HUES48 (cell line): ENCODE measurements around the gene OAS3.

ENCODE experiments used
- H3K27ac ChIP-seq: one replicate; pipeline ENCODE4 v1.7.0; 2013; ENCODE audit warnings: low read depth, low read length, inconsistent platforms
- H3K27me3 ChIP-seq: 2 replicates; pipeline ENCODE4 v1.6.1; 2013; ENCODE audit warnings: mild to moderate bottlenecking, low read length; ENCODE audit not compliant: control insufficient read depth, insufficient read depth
- H3K36me3 ChIP-seq: 2 replicates; pipeline ENCODE4 v1.6.1; 2013; ENCODE audit warnings: low read length; ENCODE audit not compliant: control insufficient read depth, insufficient read depth
- H3K4me1 ChIP-seq: 2 replicates; pipeline ENCODE4 v1.6.1; 2013; ENCODE audit warnings: mild to moderate bottlenecking, low read length; ENCODE audit not compliant: control insufficient read depth, insufficient read depth
- H3K4me3 ChIP-seq: 2 replicates; pipeline ENCODE4 v1.5.1; 2013; ENCODE audit warnings: mild to moderate bottlenecking, low read depth, low read length
- H3K9ac ChIP-seq: 2 replicates; pipeline ENCODE4 v1.6.1; 2013; ENCODE audit warnings: mild to moderate bottlenecking, low read depth, low read length, moderate library complexity
- H3K9me3 ChIP-seq: 2 replicates; pipeline ENCODE4 v1.6.1; 2013; ENCODE audit warnings: low read length; ENCODE audit not compliant: control insufficient read depth, insufficient read depth

The OAS3 gene

DNA sequence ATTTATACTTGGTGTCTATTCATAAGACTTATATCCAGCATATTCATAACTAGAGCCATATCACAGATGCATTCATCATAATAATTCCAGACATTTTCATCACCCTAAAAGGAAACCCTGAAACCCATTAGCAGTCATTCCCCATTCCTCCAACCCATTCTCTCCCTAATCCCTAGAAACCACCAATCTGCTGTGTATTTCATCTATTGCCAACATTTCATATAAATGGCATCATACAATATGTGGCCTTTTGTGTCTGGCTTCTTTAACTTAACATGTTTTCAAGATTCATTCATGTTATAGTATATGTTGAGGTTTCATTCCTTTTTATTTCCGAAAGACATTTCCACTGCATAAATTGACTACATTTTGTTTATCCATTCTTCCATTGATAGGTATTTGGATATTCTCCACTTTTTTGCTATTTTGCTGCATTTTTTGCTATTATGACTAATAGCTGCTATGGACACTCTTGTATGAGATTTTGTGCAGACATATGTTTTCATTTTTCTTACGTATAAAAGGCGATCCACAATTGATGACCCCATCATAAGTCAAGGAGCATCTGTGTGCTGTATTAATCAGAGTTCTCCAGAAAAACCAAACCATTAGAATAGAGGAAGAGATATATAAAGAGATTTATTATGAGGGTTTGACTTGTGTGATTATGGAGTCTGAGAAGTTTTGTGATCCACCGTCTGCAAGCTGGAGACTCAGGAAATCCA is 34.9 kb downstream of the OAS3 start:
- H3K36me3 ChIP-seq: no peaks in the 10 kb centered on the region
- no peak overlapping the region for H3K27ac ChIP-seq
- no peaks in the 10 kb centered on the region for H3K27me3 ChIP-seq
- no peaks in the 10 kb centered on the region for H3K9me3 ChIP-seq
- no peak overlapping the region for H3K9ac ChIP-seq
- no peak overlapping the region for H3K4me3 ChIP-seq
- no peaks in the 10 kb centered on the region for H3K4me1 ChIP-seq

GRCh38 chr12:112973818-112974231 is 35.6 kb downstream of the OAS3 start:
- no peak overlapping the region for H3K4me3 ChIP-seq
- no peak overlapping the region for H3K27ac ChIP-seq
- no peaks in the 10 kb centered on the region for H3K9me3 ChIP-seq
- no peak overlapping the region for H3K9ac ChIP-seq
- no peaks in the 10 kb centered on the region for H3K27me3 ChIP-seq
- H3K36me3 ChIP-seq: no peaks in the 10 kb centered on the region
- no peaks in the 10 kb centered on the region for H3K4me1 ChIP-seq

- Histone ChIP-seq H3K36me3 (no peaks in the 10 kb centered on the region), H3K27ac (no peak overlapping the region), H3K9ac (no peak overlapping the region), H3K9me3 (no peaks in the 10 kb centered on the region), H3K4me1 (no peaks in the 10 kb centered on the region), H3K4me3 (no peak overlapping the region), H3K27me3 (no peaks in the 10 kb centered on the region)
Measured at GRCh38 chr12:112974904-112975303, 36.6 kb downstream of the OAS3 start.

- Histone ChIP-seq H3K9ac (no peak overlapping the region), H3K27ac (no peak overlapping the region)
Measured at GRCh38 chr12:112977139-112977538, 38.9 kb downstream of the OAS3 start.

GRCh38 chr12:112977641-112978040 is 39.4 kb downstream of the OAS3 start:
- H3K27me3 ChIP-seq: no peaks in the 10 kb centered on the region
- H3K36me3 ChIP-seq: no peaks in the 10 kb centered on the region
- H3K27ac ChIP-seq: no peak overlapping the region
- no peak overlapping the region for H3K4me3 ChIP-seq
- no peaks in the 10 kb centered on the region for H3K4me1 ChIP-seq
- H3K9me3 ChIP-seq: no peaks in the 10 kb centered on the region
- no peak overlapping the region for H3K9ac ChIP-seq

More at GRCh38 chr12:112977139-112977538, 38.9 kb downstream of the OAS3 start:
- no peaks in the 10 kb centered on the region for H3K27me3 ChIP-seq
- no peaks in the 10 kb centered on the region for H3K9me3 ChIP-seq
- no peaks in the 10 kb centered on the region for H3K4me1 ChIP-seq
- no peaks in the 10 kb centered on the region for H3K36me3 ChIP-seq
- no peak overlapping the region for H3K4me3 ChIP-seq

DNA sequence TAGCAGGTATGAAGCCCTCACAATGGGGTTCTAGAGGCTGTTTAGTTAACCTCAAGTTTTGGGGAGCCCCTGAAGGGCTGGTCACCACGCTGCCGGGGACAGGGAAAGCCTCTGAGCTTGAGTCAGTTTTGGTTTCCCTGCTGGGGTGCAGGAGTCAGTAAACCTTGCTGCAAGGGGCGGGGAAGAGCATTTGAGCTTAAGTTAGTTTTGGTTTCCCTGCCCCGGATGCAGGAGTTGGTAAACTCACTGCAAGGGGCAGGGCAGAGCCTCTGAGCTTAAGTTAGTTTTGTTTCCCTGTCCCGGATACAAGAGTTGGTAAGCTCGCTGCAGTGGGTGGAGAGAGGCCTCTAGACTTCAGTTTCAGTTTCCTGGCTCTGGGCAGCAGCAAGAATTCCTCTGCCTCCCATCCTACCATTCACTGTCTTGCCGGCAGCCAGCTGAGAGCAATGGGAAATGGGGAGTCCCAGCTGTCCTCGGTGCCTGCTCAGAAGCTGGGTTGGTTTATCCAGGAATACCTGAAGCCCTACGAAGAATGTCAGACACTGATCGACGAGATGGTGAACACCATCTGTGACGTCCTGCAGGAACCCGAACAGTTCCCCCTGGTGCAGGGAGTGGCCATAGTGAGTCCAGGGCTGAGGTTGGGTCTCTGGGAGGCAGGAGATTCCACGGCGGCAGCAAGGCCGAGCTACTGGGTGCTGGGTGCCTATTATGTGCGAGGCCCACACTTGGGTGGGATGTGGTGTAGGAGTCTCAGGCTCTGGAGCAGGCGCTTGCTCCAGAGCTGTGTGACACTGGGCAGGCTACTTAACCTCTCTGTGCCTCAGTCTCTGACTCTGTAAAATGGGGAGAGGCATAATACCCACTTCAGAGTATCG is 40.1 kb downstream of the OAS3 start, which contains the start of gene OAS2:
TSS of gene OAS2 (plus strand) at position 357 of the 878 bp plus-strand sequence. CDS start at position 447, 90 bp downstream.
- Histone ChIP-seq H3K9ac (no peak within 1 kb of the TSS), H3K4me3 (no peak within 1 kb of the TSS), H3K27me3 (no peaks in the 10 kb centered on the region)

GRCh38 chr12:112979041-112979680 is 40.9 kb downstream of the OAS3 start:
- H3K27ac ChIP-seq: no peak overlapping the region
- H3K36me3 ChIP-seq: no peaks in the 10 kb centered on the region
- H3K9ac ChIP-seq: no peak overlapping the region

More for the DNA sequence above, 40.1 kb downstream of the OAS3 start, which contains the start of gene OAS2:
- no peaks in the 10 kb centered on the region for H3K4me1 ChIP-seq
- H3K36me3 ChIP-seq: no peaks in the 10 kb centered on the region
- H3K27ac ChIP-seq: no peak within 1 kb of the TSS
- no peaks in the 10 kb centered on the region for H3K9me3 ChIP-seq

DNA sequence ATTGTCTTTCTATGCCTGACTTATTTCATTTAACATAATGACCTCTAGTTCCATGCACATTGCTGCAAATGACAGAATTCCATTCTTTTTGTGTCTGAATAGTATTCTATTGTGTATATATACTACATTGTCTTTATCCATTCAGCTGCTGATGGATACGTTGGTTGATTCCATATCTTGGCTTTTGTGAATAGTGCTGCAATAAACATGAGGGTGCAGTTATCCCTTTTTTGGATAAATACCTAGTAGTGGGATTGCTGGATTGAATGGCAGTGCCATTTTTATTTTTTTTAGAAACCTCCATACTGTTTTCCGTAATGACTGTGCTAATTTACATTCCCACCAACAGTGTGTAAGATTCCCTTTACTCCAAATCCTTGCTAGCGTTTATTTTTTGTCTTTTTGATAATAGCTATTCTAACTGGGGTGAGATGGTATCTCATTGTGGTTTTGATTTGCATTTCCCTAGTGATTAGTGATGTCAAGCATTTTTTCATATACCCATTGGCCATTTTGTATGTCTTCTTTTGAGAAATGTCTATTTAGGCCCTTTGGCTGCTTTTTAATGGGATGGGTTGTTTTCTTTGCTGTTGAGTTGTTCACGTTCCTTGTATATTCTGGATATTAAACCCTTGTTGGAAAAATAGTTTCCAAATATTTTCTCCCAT is 42.4 kb downstream of the OAS3 start:
- H3K36me3 ChIP-seq: no peaks in the 10 kb centered on the region
- no peak overlapping the region for H3K9ac ChIP-seq
- no peaks in the 10 kb centered on the region for H3K9me3 ChIP-seq
- H3K4me3 ChIP-seq: no peak overlapping the region
- no peaks in the 10 kb centered on the region for H3K4me1 ChIP-seq
- H3K27me3 ChIP-seq: no peaks in the 10 kb centered on the region
- H3K27ac ChIP-seq: no peak overlapping the region

More at GRCh38 chr12:112979041-112979680, 40.9 kb downstream of the OAS3 start:
- Histone ChIP-seq H3K27me3 (no peaks in the 10 kb centered on the region), H3K9me3 (no peaks in the 10 kb centered on the region), H3K4me1 (no peaks in the 10 kb centered on the region), H3K4me3 (no peak overlapping the region)

GRCh38 chr12:112985642-112986290 is 47.5 kb downstream of the OAS3 start:
- Histone ChIP-seq H3K27me3 (no peaks in the 10 kb centered on the region), H3K27ac (no peak overlapping the region), H3K9me3 (no peaks in the 10 kb centered on the region), H3K4me3 (no peak overlapping the region), H3K9ac (no peak overlapping the region), H3K36me3 (no peaks in the 10 kb centered on the region), H3K4me1 (peaks cover 9% of the 10 kb centered on the region; the same call in 1 of the 2 replicates)

DNA sequence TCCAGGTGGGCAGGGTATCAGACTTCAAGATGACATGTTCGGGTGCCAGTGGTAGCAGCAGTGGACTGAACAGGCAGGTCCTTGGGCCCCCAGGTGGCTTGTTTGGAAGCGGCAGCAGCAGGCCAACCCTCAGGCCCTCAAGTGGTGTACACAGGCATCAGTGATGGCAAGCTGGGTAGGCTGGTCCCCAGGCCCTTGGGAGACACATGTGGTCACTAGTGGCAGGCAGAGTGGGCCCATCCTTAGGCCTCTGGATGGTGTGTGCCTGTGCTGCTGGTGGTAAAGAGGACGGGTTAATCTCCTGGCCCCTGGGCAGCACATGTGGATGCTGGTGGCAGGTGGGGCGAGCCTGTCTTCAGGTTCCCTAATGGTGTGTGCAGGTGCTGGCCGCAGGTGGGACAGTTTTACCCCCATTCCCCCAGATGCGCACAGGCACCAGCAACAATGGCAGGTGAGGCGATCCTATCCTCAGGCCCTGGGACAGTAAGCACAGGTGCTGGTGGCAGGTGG is 48.1 kb downstream of the OAS3 start:
- Histone ChIP-seq H3K27ac (no peak overlapping the region), H3K9ac (no peak overlapping the region), H3K27me3 (no peaks in the 10 kb centered on the region), H3K36me3 (no peaks in the 10 kb centered on the region), H3K4me1 (peaks cover 9% of the 10 kb centered on the region; the same call in 1 of the 2 replicates), H3K9me3 (no peaks in the 10 kb centered on the region), H3K4me3 (no peak overlapping the region)
